DMS 273 (cell line): Measurements from ENCODE around the gene GCSAM.

ENCODE experiments used
- DNase-seq: peaks from one replicate; lab custom pipeline; 2025; ENCODE audit not compliant: unreplicated experiment; lab: John Stamatoyannopoulos, UW

The GCSAM gene

GRCh38 chr3:112109322-112109721 lies 23.7 kb downstream of the GCSAM start:
- DNase-seq = no peak

- no peak for DNase-seq
These were observed 28.3 kb downstream of the GCSAM start for GRCh38 chr3:112104774-112105173.

GRCh38 chr3:112101916-112102315 lies 31.1 kb downstream of the GCSAM start:
- no peak for DNase-seq

GRCh38 chr3:112097378-112097777 lies 35.7 kb downstream of the GCSAM start:
- DNase-seq = peak; percentile 86

- DNase-seq = no peak
These were observed 36.9 kb downstream of the GCSAM start for GRCh38 chr3:112096176-112096575.

GRCh38 chr3:112095731-112096130 lies 37.3 kb downstream of the GCSAM start:
- DNase-seq = no peak

GRCh38 chr3:112093180-112093522 lies 39.9 kb downstream of the GCSAM start:
- no peak for DNase-seq

- DNase-seq = no peak
These were observed 40.4 kb downstream of the GCSAM start for GRCh38 chr3:112092496-112093179.

- no peak for DNase-seq
These were observed 42.0 kb downstream of the GCSAM start for GRCh38 chr3:112090887-112091586.

- DNase-seq = no peak
These were observed 42.8 kb downstream of the GCSAM start for GRCh38 chr3:112089956-112090886.

- no peak for DNase-seq
These were observed 44.1 kb downstream of the GCSAM start for GRCh38 chr3:112088944-112089343.

- DNase-seq = no peak
These were observed 45.3 kb downstream of the GCSAM start for GRCh38 chr3:112087746-112088145.

GRCh38 chr3:112086875-112087524 lies 46.0 kb downstream of the GCSAM start:
- peak; percentile 22 for DNase-seq

- DNase-seq = peak; percentile 95
These were observed 46.8 kb downstream of the GCSAM start, which contains the start of gene C3orf52 for GRCh38 chr3:112086076-112086854. Gene C3orf52 (plus strand): TSS chr3:112086389. CDS start chr3:112086408, 19 bp downstream.

- DNase-seq = no peak
These were observed 47.3 kb downstream of the GCSAM start for GRCh38 chr3:112085735-112086075.

GRCh38 chr3:112084980-112085705 lies 47.9 kb downstream of the GCSAM start:
- DNase-seq = peak; percentile 53

GRCh38 chr3:112083239-112083638 lies 49.8 kb downstream of the GCSAM start:
- no peak for DNase-seq

- no peak for DNase-seq
These were observed 54.6 kb downstream of the GCSAM start for GRCh38 chr3:112078125-112079083.
